Measurements from ENCODE around the gene CCN5. TPM values are rescaled to one million over a fixed set of nuclear protein-coding genes. Genes with fewer than 3 reads are reported as not detected.

The CCN5 gene
- total and polyA plus RNA-seq, 9 donors, result 47.4 to 296 (median 183) TPM

- Histone ChIP-seq H3K36me3 (no peaks in the 10 kb centered on the region), H3K27ac (peak overlapping the region in 1 of 2 donors; percentile 0), H3K9me3 (no peaks in the 10 kb centered on the region), H3K4me1 (ENCODE audit: insufficient read depth) (peaks cover 12% of the 10 kb centered on the region), H3K27me3 (no peaks in the 10 kb centered on the region), H3K4me3 (no peak overlapping the region)
- TF ChIP-seq CTCF (IDR thresholded peaks at IDR 0.05), result no peak
- TF ChIP-seq POLR2A (IDR thresholded peaks at IDR 0.05), result no peak
- TF ChIP-seq EP300 (IDR thresholded peaks at IDR 0.05), result no peak
- intact Hi-C loops (cut with DNase I), result no loop called here
- peak in 1 of 5 donors; percentile 42 for DNase-seq
- 61 to 80% (median 76%) methylated on average over 22 to 26 of the region's 26 CpGs for WGBS, 3 donors
Observed at GRCh38 chr20:44724423-44725091, 9.4 kb downstream of the CCN5 start.

- no peak for DNase-seq
- Histone ChIP-seq H3K36me3 (no peaks in the 10 kb centered on the region), H3K27me3 (no peaks in the 10 kb centered on the region), H3K9me3 (no peaks in the 10 kb centered on the region), H3K4me1 (ENCODE audit: insufficient read depth) (peaks cover 12% of the 10 kb centered on the region), H3K27ac (no peak overlapping the region), H3K4me3 (no peak overlapping the region)
- WGBS, 3 donors, result 77 to 85% (median 82%) methylated on average over 5 of the region's 5 CpGs
- intact Hi-C loops (cut with DNase I), result no loop called here
- TF ChIP-seq EP300 (IDR thresholded peaks at IDR 0.05) (no peak), CTCF (IDR thresholded peaks at IDR 0.05) (no peak), POLR2A (IDR thresholded peaks at IDR 0.05) (no peak)
Observed at GRCh38 chr20:44725837-44726236, 10.7 kb downstream of the CCN5 start.

GRCh38 chr20:44727039-44727438, 11.9 kb downstream of the CCN5 start:
- H3K27ac ChIP-seq, result no peak overlapping the region
- H3K36me3 ChIP-seq, result no peaks in the 10 kb centered on the region
- no peaks in the 10 kb centered on the region for H3K27me3 ChIP-seq
- DNase-seq, result peak in 2 of 5 donors; percentile 23 to 36
- H3K4me3 ChIP-seq, result no peak overlapping the region
- TF ChIP-seq EP300 (IDR thresholded peaks at IDR 0.05) (no peak), CTCF (IDR thresholded peaks at IDR 0.05) (no peak), POLR2A (IDR thresholded peaks at IDR 0.05) (no peak)
- intact Hi-C loops (cut with DNase I), result no loop called here
- peaks cover 12% of the 10 kb centered on the region for H3K4me1 ChIP-seq (ENCODE audit: insufficient read depth)
- WGBS, 3 donors, result 91 to 92% (median 92%) methylated on average over 11 of the region's 11 CpGs
- H3K9me3 ChIP-seq, result no peaks in the 10 kb centered on the region

- no peaks in the 10 kb centered on the region for H3K9me3 ChIP-seq
- intact Hi-C loops (cut with DNase I), result no loop called here
- peaks cover 10% of the 10 kb centered on the region for H3K4me1 ChIP-seq (ENCODE audit: insufficient read depth)
- H3K36me3 ChIP-seq, result no peaks in the 10 kb centered on the region
- DNase-seq, result no peak
- 80 to 82% (median 82%) methylated on average over 2 of the region's 2 CpGs for WGBS, 3 donors
- no peak for TF ChIP-seq EP300 (IDR thresholded peaks at IDR 0.05)
- H3K4me3 ChIP-seq, result no peak overlapping the region
- peak overlapping the region in 1 of 2 donors; percentile 13 for H3K27ac ChIP-seq
- H3K27me3 ChIP-seq, result no peaks in the 10 kb centered on the region
Observed at GRCh38 chr20:44727651-44728050, 12.5 kb downstream of the CCN5 start.

GRCh38 chr20:44728801-44729443, 13.8 kb downstream of the CCN5 start:
- DNase-seq, result peak in 4 of 5 donors; percentile 47 to 61 (median 54)

More at GRCh38 chr20:44728801-44729443, 13.8 kb downstream of the CCN5 start:
- no peak overlapping the region for H3K4me3 ChIP-seq
- H3K4me1 ChIP-seq (ENCODE audit: insufficient read depth), result peaks cover 13% of the 10 kb centered on the region
- no peaks in the 10 kb centered on the region for H3K36me3 ChIP-seq
- intact Hi-C loops (cut with DNase I), result no loop called here
- H3K27ac ChIP-seq, result peak overlapping the region in 1 of 2 donors; percentile 60
- 31 to 49% (median 42%) methylated on average over 9 of the region's 9 CpGs for WGBS, 3 donors
- TF ChIP-seq EP300 (IDR thresholded peaks at IDR 0.05) (no peak), POLR2A (IDR thresholded peaks at IDR 0.05) (no peak), CTCF (IDR thresholded peaks at IDR 0.05) (no peak)
- no peaks in the 10 kb centered on the region for H3K9me3 ChIP-seq
- no peaks in the 10 kb centered on the region for H3K27me3 ChIP-seq

Data from ovary (tissue), 9 donors.